ENCODE data around the gene ELP6.

Gene ELP6

GRCh38 chr3:47513125-47513929 is at the start of gene ELP6:
Gene ELP6 (minus strand): TSS chr3:47513712. CDS start chr3:47513590, 122 bp downstream.
- peak; percentile 66 for DNase-seq (ENCODE audit: insufficient read length, low spot score)
- TF ChIP-seq CTCF (IDR thresholded peaks at IDR 0.05; ENCODE audit: insufficient read depth, missing control alignments), result peak; percentile 46
- no peak for FAIRE-seq

- FAIRE-seq, result no peak
- DNase-seq (ENCODE audit: insufficient read length, low spot score), result no peak
- no peak for TF ChIP-seq CTCF (IDR thresholded peaks at IDR 0.05; ENCODE audit: insufficient read depth, missing control alignments)
These were observed 42.8 kb upstream of the ELP6 start for GRCh38 chr3:47556351-47556750.

DNA sequence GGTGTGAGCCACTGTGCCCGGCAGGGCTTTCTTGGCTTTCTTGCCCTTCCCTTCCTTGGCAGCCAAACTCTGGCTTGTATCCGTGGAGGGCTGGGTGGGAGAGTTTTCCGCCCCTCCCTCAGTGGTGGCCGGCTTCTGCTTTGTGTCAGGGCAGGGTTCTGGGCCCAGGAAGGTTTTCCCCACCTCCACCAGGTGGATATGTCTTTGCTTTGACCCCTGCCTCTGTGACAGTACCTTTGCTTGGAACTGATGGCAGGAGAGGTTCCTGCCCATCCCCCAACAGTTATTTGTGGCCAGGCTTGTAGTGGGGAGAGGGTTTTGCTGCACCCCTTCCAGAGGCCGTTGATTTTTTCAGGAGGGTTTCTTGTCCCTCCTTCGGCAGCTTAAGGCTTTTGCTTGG is 40.8 kb upstream of the ELP6 start:
- TF ChIP-seq CTCF (IDR thresholded peaks at IDR 0.05; ENCODE audit: insufficient read depth, missing control alignments), result no peak
- FAIRE-seq (no peak), DNase-seq (ENCODE audit: insufficient read length, low spot score) (no peak)

- no peak for TF ChIP-seq CTCF (IDR thresholded peaks at IDR 0.05; ENCODE audit: insufficient read depth, missing control alignments)
- DNase-seq (ENCODE audit: insufficient read length, low spot score) (no peak), FAIRE-seq (no peak)
These were observed 39.9 kb upstream of the ELP6 start for GRCh38 chr3:47553407-47553806.

GRCh38 chr3:47542471-47543173 is 29.1 kb upstream of the ELP6 start:
- DNase-seq (ENCODE audit: insufficient read length, low spot score), result no peak
- TF ChIP-seq CTCF (IDR thresholded peaks at IDR 0.05; ENCODE audit: insufficient read depth, missing control alignments), result no peak
- FAIRE-seq, result no peak

GRCh38 chr3:47541583-47542108 is 28.1 kb upstream of the ELP6 start:
- DNase-seq (ENCODE audit: insufficient read length, low spot score) (no peak), FAIRE-seq (no peak)
- TF ChIP-seq CTCF (IDR thresholded peaks at IDR 0.05; ENCODE audit: insufficient read depth, missing control alignments), result no peak

Data from D721Med (cell line).